Uterus (tissue), 2 donors: ENCODE results near the gene TRPV6.

ENCODE experiments used
- CTCF ChIP-seq, 4 experiments: fragments of 200-600 bp in 2 of 4; fragments of 450-650 bp in 2 of 4; sonication (generic) in 2 of 4; IDR thresholded peaks; one replicate each; pipeline ENCODE4 v1.5.1; 2016 to 2019; ENCODE audit warnings: antibody characterized with exemption in 4 of 4, mild to moderate bottlenecking in 2 of 4, moderate library complexity in 1 of 4
- POLR2A ChIP-seq, 2 donors: fragments of 450-650 bp; IDR thresholded peaks; one replicate each; pipeline ENCODE4 v1.6.1; 2016; ENCODE audit warnings: antibody characterized with exemption in 2 of 2, mild to moderate bottlenecking in 1 of 2, moderate library complexity in 1 of 2

GRCh38 chr7:142880876-142881505 lies 4.6 kb downstream of the TRPV6 start:
- no peak for TF ChIP-seq POLR2A (IDR thresholded peaks at IDR 0.05)
- peak in 3 of 4 experiments; percentile 7 to 29 (median 16) for TF ChIP-seq CTCF (IDR thresholded peaks at IDR 0.05)
